GM19438 (cell line): ENCODE data around the gene CDCA4.
A peak's percentile ranks its signal among the peaks of the same experiment; 100 is the strongest.

Source experiments
- ATAC-seq: cut with Tn5 transposase; IDR thresholded peaks from one replicate; pipeline ENCODE4 v1.9.1; 2021; ENCODE audit warnings: low read depth; ENCODE audit not compliant: unreplicated experiment

Gene CDCA4

GRCh38 chr14:105019861-105020814 is 745 bp downstream of the CDCA4 start:
- ATAC-seq: peak; percentile 19

- no peak for ATAC-seq
Observed at GRCh38 chr14:105018414-105018813, 2.5 kb downstream of the CDCA4 start.

GRCh38 chr14:105015905-105016304 is 5.0 kb downstream of the CDCA4 start:
- ATAC-seq: no peak

- no peak for ATAC-seq
Observed at GRCh38 chr14:105015242-105015641, 5.6 kb downstream of the CDCA4 start.

GRCh38 chr14:105014631-105015030 is 6.3 kb downstream of the CDCA4 start:
- ATAC-seq: no peak

GRCh38 chr14:105014032-105014431 is 6.9 kb downstream of the CDCA4 start:
- ATAC-seq: no peak

GRCh38 chr14:105013150-105013785 is 7.6 kb downstream of the CDCA4 start:
- no peak for ATAC-seq

GRCh38 chr14:105012171-105012985 is 8.5 kb downstream of the CDCA4 start:
- ATAC-seq: no peak

- ATAC-seq: no peak
Observed at GRCh38 chr14:105011312-105011990, 9.4 kb downstream of the CDCA4 start.

GRCh38 chr14:105010891-105011291 is 10.0 kb downstream of the CDCA4 start:
- ATAC-seq: no peak

- ATAC-seq: no peak
Observed at GRCh38 chr14:105010106-105010505, 10.8 kb downstream of the CDCA4 start.

- ATAC-seq: no peak
Observed at GRCh38 chr14:105007593-105008264, 13.2 kb downstream of the CDCA4 start.

- ATAC-seq: no peak
Observed at GRCh38 chr14:105006831-105007592, 13.9 kb downstream of the CDCA4 start.

- ATAC-seq: no peak
Observed at GRCh38 chr14:105005929-105006830, 14.7 kb downstream of the CDCA4 start.

- ATAC-seq: no peak
Observed at GRCh38 chr14:105005329-105005928, 15.5 kb downstream of the CDCA4 start.

- ATAC-seq: no peak
Observed at GRCh38 chr14:104999361-104999760, 21.5 kb downstream of the CDCA4 start.

GRCh38 chr14:104998801-104999200 is 22.1 kb downstream of the CDCA4 start:
- ATAC-seq: no peak

GRCh38 chr14:104996483-104996882 is 24.4 kb downstream of the CDCA4 start:
- ATAC-seq: no peak
